IMR-90 (cell line): ENCODE data around the gene NKX6-2. TPM values are rescaled to one million over a fixed set of nuclear protein-coding genes. Genes with fewer than 3 reads are reported as not detected.

ENCODE experiments used
- ATAC-seq: fragments of 200-7000 bp; cut with Tn5 transposase; 2 replicates; pipeline ENCODE4 v1.9.1; 2020; ENCODE audit warnings: low read depth, mild to moderate bottlenecking, moderate library complexity
- BruUV-seq: library from RNA; stranded (reverse); fragments of 400-500 nt; replicated peaks from 2 replicates; lab custom pipeline; 2021; lab: Mats Ljungman, UMichigan
- CTCF ChIA-PET: fragments of 300-600 bp; formaldehyde crosslinking; extraction: SDS; loops from one replicate; lab custom pipeline; 2021; ENCODE audit warnings: antibody characterized with exemption; lab: Yijun Ruan, JAX
- POLR2A ChIA-PET: fragments of 300-600 bp; sonication (Branson Sonifier 250); formaldehyde crosslinking; loops from one replicate; lab custom pipeline; 2022; ENCODE audit warnings: antibody characterized with exemption; ENCODE audit not compliant: unreplicated experiment; lab: Charles Lee
- DNase-seq: peaks from one replicate; pipeline ENCODE4 v3.0.0; 2013
- H2AFZ ChIP-seq: replicated peaks from 2 replicates; pipeline ENCODE3; 2013; ENCODE audit warnings: low read length, mild to moderate bottlenecking; ENCODE audit not compliant: poor library complexity
- H2AK5ac ChIP-seq: 2 replicates; pipeline ENCODE4 v1.6.1; 2013; ENCODE audit warnings: low read depth, low read length, inconsistent platforms
- H2AK9ac ChIP-seq: replicated peaks from 2 replicates; pipeline ENCODE3; 2013; ENCODE audit warnings: mild to moderate bottlenecking, low read depth, low read length, moderate library complexity; ENCODE audit not compliant: poor library complexity
- H2BK120ac ChIP-seq: 2 replicates; pipeline ENCODE4 v1.6.1; 2013; ENCODE audit warnings: low read depth, low read length, inconsistent platforms
- H2BK15ac ChIP-seq: 3 replicates; pipeline ENCODE4 v1.6.1; 2013; ENCODE audit warnings: low read depth, low read length, inconsistent platforms
- H2BK20ac ChIP-seq: 2 replicates; pipeline ENCODE4 v1.6.1; 2013; ENCODE audit warnings: low read depth, mild to moderate bottlenecking, inconsistent platforms, low read length, moderate library complexity
- H2BK5ac ChIP-seq: 2 replicates; pipeline ENCODE4 v1.6.1; 2013; ENCODE audit warnings: mild to moderate bottlenecking, low read depth, low read length, inconsistent platforms; ENCODE audit not compliant: poor library complexity, severe bottlenecking
- H3K14ac ChIP-seq: replicated peaks from 2 replicates; pipeline ENCODE4 v1.6.1; 2013; ENCODE audit warnings: low read depth, low read length, inconsistent platforms
- H3K18ac ChIP-seq: 2 replicates; pipeline ENCODE4 v1.6.1; 2013; ENCODE audit warnings: low read depth, low read length, control low read depth
- H3K23ac ChIP-seq: 2 replicates; pipeline ENCODE4 v1.6.1; 2013; ENCODE audit warnings: low read depth, low read length, inconsistent platforms
- H3K27ac ChIP-seq: 2 replicates; pipeline ENCODE4 v1.5.1; 2013; ENCODE audit warnings: mild to moderate bottlenecking, control low read depth, low read length; ENCODE audit not compliant: insufficient read depth
- H3K27me3 ChIP-seq: 2 replicates; pipeline ENCODE4 v1.6.1; 2013; ENCODE audit warnings: low read length; ENCODE audit not compliant: control insufficient read depth, insufficient read depth
- H3K36me3 ChIP-seq: 2 replicates; pipeline ENCODE4 v1.6.1; 2013; ENCODE audit warnings: low read length, mixed read lengths; ENCODE audit not compliant: control insufficient read depth, insufficient read depth
- H3K4ac ChIP-seq: 2 replicates; pipeline ENCODE4 v1.6.1; 2013; ENCODE audit warnings: low read depth, low read length, inconsistent platforms
- H3K4me1 ChIP-seq: 2 replicates; pipeline ENCODE4 v1.6.1; 2013; ENCODE audit warnings: low read length, mixed read lengths; ENCODE audit not compliant: control insufficient read depth, insufficient read depth
- H3K4me2 ChIP-seq: 2 replicates; pipeline ENCODE4 v1.6.1; 2013; ENCODE audit warnings: low read depth, mild to moderate bottlenecking, control low read depth, low read length, moderate library complexity
- H3K4me3 ChIP-seq: 2 replicates; pipeline ENCODE4 v1.5.1; 2013; ENCODE audit warnings: low read depth, mild to moderate bottlenecking, control low read depth, low read length, moderate library complexity; ENCODE audit not compliant: insufficient read depth
- H3K56ac ChIP-seq: 2 replicates; pipeline ENCODE4 v1.6.1; 2013; ENCODE audit warnings: low read length, inconsistent platforms; ENCODE audit not compliant: insufficient read depth; ENCODE audit errors: extremely low read depth
- H3K79me1 ChIP-seq, 2 experiments: 2 replicates each; pipeline ENCODE4 v1.6.1; 2013; ENCODE audit warnings: low read length in 2 of 2, inconsistent platforms in 1 of 2, low read depth in 1 of 2
- H3K9ac ChIP-seq: 2 replicates; pipeline ENCODE4 v1.6.1; 2013; ENCODE audit warnings: low read depth, low read length, control low read depth
- H3K9me1 ChIP-seq: 2 replicates; pipeline ENCODE4 v1.6.1; 2013; ENCODE audit warnings: low read length, inconsistent platforms; ENCODE audit not compliant: insufficient read depth
- H3K9me3 ChIP-seq: 2 replicates; pipeline ENCODE4 v1.6.1; 2013; ENCODE audit warnings: low read length; ENCODE audit not compliant: control insufficient read depth, insufficient read depth
- H4K20me1 ChIP-seq: 2 replicates; pipeline ENCODE4 v1.6.1; 2013; ENCODE audit warnings: low read length, inconsistent platforms; ENCODE audit not compliant: insufficient read depth
- H4K5ac ChIP-seq: 2 replicates; pipeline ENCODE4 v1.6.1; 2013; ENCODE audit warnings: mild to moderate bottlenecking, low read depth, low read length, control low read depth
- H4K8ac ChIP-seq, 2 experiments: 2 replicates each; pipeline ENCODE4 v1.6.1; 2013; ENCODE audit warnings: low read depth in 2 of 2, low read length in 2 of 2, control low read depth in 1 of 2, inconsistent platforms in 1 of 2
- H4K91ac ChIP-seq: 2 replicates; pipeline ENCODE4 v1.6.1; 2013; ENCODE audit warnings: low read depth, low read length, inconsistent platforms; ENCODE audit not compliant: insufficient read depth
- BHLHE40 ChIP-seq: fragments of 150-350 bp; IDR thresholded peaks from 2 replicates; pipeline ENCODE4 v1.6.1; 2016; ENCODE audit warnings: mild to moderate bottlenecking, low read depth, low read length
- CEBPB ChIP-seq: IDR thresholded peaks from 2 replicates; pipeline ENCODE4 v1.6.1; 2012; ENCODE audit warnings: low read depth, low read length, improper control_type of control experiment
- CHD1 ChIP-seq: IDR thresholded peaks from 2 replicates; pipeline ENCODE4 v1.6.1; 2012; ENCODE audit warnings: low read depth, low read length, improper control_type of control experiment
- CTCF ChIP-seq: conservative IDR thresholded peaks from 2 replicates; pipeline ENCODE4 v1.5.1; 2012; ENCODE audit warnings: mild to moderate bottlenecking, low read depth, low read length, improper control_type of control experiment
- FOS ChIP-seq: fragments of 150-350 bp; IDR thresholded peaks from 2 replicates; pipeline ENCODE4 v1.6.1; 2016; ENCODE audit warnings: low read depth, low read length
- MAZ ChIP-seq: IDR thresholded peaks from 2 replicates; pipeline ENCODE4 v1.6.1; 2012; ENCODE audit warnings: low read depth, mild to moderate bottlenecking, low read length, improper control_type of control experiment, moderate library complexity, borderline replicate concordance
- MXI1 ChIP-seq: IDR thresholded peaks from 2 replicates; pipeline ENCODE4 v1.6.1; 2012; ENCODE audit warnings: low read depth, mild to moderate bottlenecking, low read length, moderate library complexity, borderline replicate concordance
- NFE2L2 ChIP-seq: fragments of 150-350 bp; IDR thresholded peaks from 2 replicates; pipeline ENCODE4 v1.6.1; 2016; ENCODE audit warnings: low read depth, mild to moderate bottlenecking, low read length
- POLR2A ChIP-seq: IDR thresholded peaks from 2 replicates; pipeline ENCODE4 v1.6.1; 2012; ENCODE audit warnings: mild to moderate bottlenecking, low read depth, low read length
- RCOR1 ChIP-seq: IDR thresholded peaks from 2 replicates; pipeline ENCODE4 v1.6.1; 2012; ENCODE audit warnings: mild to moderate bottlenecking, low read length, improper control_type of control experiment; ENCODE audit not compliant: insufficient replicate concordance
- SMC3 ChIP-seq: fragments of 150-350 bp; IDR thresholded peaks from 2 replicates; pipeline ENCODE4 v1.6.1; 2016; ENCODE audit warnings: low read depth, mild to moderate bottlenecking, antibody characterized with exemption, low read length, moderate library complexity
- WGBS, 2 experiments: methylation state at CpG; one replicate each; pipeline versions ENCODE4 v1.1.5 to v1.1.7; 2013; ENCODE audit warnings: missing lambda C conversion rate in 2 of 2; ENCODE audit not compliant: insufficient read length in 1 of 2; ENCODE audit errors: extremely low coverage in 2 of 2; 5-methylcytosine and 5-hydroxymethylcytosine counted together
- dilution Hi-C: fragments of 300-500 bp; cut with HindIII; formaldehyde crosslinking; loops from one replicate; pipeline ENCODE4 v1.14.3; 2018; ENCODE audit warnings: low sequenced_read_pairs; ENCODE audit not compliant: unreplicated experiment
- in situ Hi-C: fragments of 300-500 bp; cut with MboI; formaldehyde crosslinking; loops from 3 replicates; pipeline ENCODE4 v1.14.3; 2019; ENCODE audit warnings: low sequenced_read_pairs, inconsistent platforms, mixed read lengths
- intact Hi-C: fragments of 100-400 bp; cut with micrococcal nuclease; formaldehyde crosslinking; loops from 2 replicates; pipeline ENCODE4 v1.10.0; 2022
- polyA plus RNA-seq, 3 experiments: library from polyadenylated mRNA; depleted of rRNA; stranded (reverse); fragments of >200 nt; gene quantifications; 2 replicates each; pipeline ENCODE4 v1.2.3, GENCODE V29; 2012; ENCODE audit warnings: low replicate concordance in 1 of 3
- total RNA-seq: library from RNA; depleted of rRNA; stranded (reverse); fragments of >200 nt; gene quantifications from 2 replicates; pipeline ENCODE4 v1.2.3, GENCODE V29; 2012
- TF ChIP-seq, protein P1 (sequence below): fragments of 150-350 bp; IDR thresholded peaks from 2 replicates; pipeline ENCODE4 v1.6.1; 2016; ENCODE audit warnings: low read depth, mild to moderate bottlenecking, low read length, moderate library complexity, borderline replicate concordance

The NKX6-2 gene
- total and polyA plus RNA-seq, 2 of the 4 experiments (the other 2 are of a cell fraction), result not detected

- no peak for TF ChIP-seq BHLHE40
- no peak for TF ChIP-seq POLR2A
- no peak for TF ChIP-seq MXI1
- no peak for TF ChIP-seq NFE2L2
- no peak for TF ChIP-seq FOS
These were observed 48.4 kb upstream of the NKX6-2 start (continued) for GRCh38 chr10:132834311-132834761.

DNA sequence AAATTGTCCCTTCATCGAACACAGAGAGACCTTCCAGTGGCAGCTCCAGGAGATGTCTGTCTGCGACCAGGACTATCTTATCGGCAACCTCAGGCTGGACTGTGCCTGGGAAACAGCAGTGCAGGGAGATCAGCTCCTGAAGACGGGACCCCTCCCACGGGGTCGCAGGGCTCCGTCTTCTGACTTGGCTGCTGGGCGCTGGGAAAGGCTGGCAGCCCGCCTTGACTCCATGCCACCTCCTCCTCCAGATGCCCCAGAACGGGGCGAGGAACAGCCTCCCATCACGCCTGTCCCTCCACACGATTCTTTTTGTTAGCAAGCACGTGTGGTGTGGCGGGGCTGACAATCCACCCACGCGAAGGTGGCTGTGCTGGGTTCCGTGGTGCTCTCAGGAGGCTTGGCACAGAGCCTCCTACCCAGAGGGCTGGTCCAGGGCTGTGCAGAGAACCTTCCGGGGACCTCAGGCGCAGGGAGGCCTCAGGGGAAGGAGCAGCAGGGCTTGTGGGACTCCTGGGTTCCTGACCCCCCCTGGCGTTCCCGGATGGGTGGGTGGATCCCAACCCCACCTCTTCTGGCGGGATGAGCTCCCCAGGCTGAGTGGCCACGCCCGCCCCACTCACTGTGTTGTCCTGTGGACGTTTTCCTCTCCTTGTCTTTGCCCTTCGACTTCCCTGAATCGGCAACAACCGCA is 47.6 kb upstream of the NKX6-2 start:
- Histone ChIP-seq H3K36me3 (no peaks in the 10 kb centered on the region), H3K14ac (no peak overlapping the region), H2BK120ac (no peak overlapping the region), H4K20me1 (no peaks in the 10 kb centered on the region), H2BK20ac (no peak overlapping the region), H4K91ac (no peak overlapping the region), H2BK5ac (no peak overlapping the region), H3K4me3 (no peak overlapping the region), H3K27me3 (peaks cover 19% of the 10 kb centered on the region), H3K79me1 (no peaks in the 10 kb centered on the region), H3K9ac (no peak overlapping the region), H3K56ac (no peak overlapping the region), H3K4me1 (no peaks in the 10 kb centered on the region), H3K4me2 (no peak overlapping the region), H3K4ac (no peak overlapping the region), H2AK5ac (no peak overlapping the region), H3K18ac (no peak overlapping the region), H2BK15ac (no peak overlapping the region), H3K27ac (no peak overlapping the region), H4K8ac (no peak overlapping the region), H4K5ac (no peak overlapping the region), H2AFZ (no peak overlapping the region), H3K9me3 (no peaks in the 10 kb centered on the region), H3K9me1 (peaks cover 3% of the 10 kb centered on the region; the same call in 1 of the 2 replicates), H2AK9ac (peak overlapping the region; percentile 14), H3K23ac (no peak overlapping the region)
- BruUV-seq, result no TSS peak
- DNase-seq (no peak), ATAC-seq (no peak)
- ChIA-PET POLR2A (no interaction called here), CTCF (no interaction called here)
- 58% methylated on average over 7 of the region's 29 CpGs; no CpG with 5 or more reads in 1 of the 2 experiments for WGBS, 2 experiments
- intact Hi-C loops, result no loop called here
- dilution Hi-C loops, result no loop called here
- in situ Hi-C loops, result no loop called here
- TF ChIP-seq, protein P1, sequence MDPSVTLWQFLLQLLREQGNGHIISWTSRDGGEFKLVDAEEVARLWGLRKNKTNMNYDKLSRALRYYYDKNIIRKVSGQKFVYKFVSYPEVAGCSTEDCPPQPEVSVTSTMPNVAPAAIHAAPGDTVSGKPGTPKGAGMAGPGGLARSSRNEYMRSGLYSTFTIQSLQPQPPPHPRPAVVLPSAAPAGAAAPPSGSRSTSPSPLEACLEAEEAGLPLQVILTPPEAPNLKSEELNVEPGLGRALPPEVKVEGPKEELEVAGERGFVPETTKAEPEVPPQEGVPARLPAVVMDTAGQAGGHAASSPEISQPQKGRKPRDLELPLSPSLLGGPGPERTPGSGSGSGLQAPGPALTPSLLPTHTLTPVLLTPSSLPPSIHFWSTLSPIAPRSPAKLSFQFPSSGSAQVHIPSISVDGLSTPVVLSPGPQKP, result no peak
- TF ChIP-seq POLR2A (no peak), CEBPB (no peak), CHD1 (no peak), MAZ (no peak), MXI1 (no peak), FOS (no peak), RCOR1 (no peak), SMC3 (no peak), CTCF (no peak)
